Body of pancreas (tissue), 4 donors: ENCODE results near the gene NEGR1.

Experiments used
- POLR2A ChIP-seq, 3 donors: fragments of 450-650 bp; IDR thresholded peaks; one replicate each; pipeline ENCODE4 v1.6.1; 2016; ENCODE audit warnings: antibody characterized with exemption in 3 of 3, mild to moderate bottlenecking in 2 of 3
- TF ChIP-seq, protein P1 (sequence below), 7 experiments: fragments of 450-650 bp in 4 of 7; fragments of 200-600 bp in 3 of 7; sonication (generic) in 3 of 7; IDR thresholded peaks; one replicate each; pipeline ENCODE4 v1.5.1; 2016 to 2019; ENCODE audit warnings: antibody characterized with exemption in 7 of 7

DNA sequence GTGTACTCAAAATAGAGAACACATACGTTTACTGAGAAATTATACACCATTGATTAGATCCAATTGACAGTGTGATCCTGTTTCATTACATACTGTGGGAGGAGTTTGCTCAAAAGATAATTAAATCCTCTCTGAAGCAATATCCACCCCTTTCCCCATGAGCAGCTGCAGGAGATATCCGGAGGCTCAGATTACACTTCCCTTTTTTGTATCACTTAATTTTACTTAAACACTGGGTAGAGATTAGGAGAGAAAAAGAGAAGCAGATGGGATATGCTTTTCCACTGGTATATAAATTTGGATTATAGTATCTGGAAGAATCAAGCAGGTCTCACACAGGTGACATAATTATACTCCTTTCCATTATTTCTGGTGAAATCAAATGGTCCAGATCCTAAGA is 868.2 kb downstream of the NEGR1 start:
- TF ChIP-seq, protein P1, sequence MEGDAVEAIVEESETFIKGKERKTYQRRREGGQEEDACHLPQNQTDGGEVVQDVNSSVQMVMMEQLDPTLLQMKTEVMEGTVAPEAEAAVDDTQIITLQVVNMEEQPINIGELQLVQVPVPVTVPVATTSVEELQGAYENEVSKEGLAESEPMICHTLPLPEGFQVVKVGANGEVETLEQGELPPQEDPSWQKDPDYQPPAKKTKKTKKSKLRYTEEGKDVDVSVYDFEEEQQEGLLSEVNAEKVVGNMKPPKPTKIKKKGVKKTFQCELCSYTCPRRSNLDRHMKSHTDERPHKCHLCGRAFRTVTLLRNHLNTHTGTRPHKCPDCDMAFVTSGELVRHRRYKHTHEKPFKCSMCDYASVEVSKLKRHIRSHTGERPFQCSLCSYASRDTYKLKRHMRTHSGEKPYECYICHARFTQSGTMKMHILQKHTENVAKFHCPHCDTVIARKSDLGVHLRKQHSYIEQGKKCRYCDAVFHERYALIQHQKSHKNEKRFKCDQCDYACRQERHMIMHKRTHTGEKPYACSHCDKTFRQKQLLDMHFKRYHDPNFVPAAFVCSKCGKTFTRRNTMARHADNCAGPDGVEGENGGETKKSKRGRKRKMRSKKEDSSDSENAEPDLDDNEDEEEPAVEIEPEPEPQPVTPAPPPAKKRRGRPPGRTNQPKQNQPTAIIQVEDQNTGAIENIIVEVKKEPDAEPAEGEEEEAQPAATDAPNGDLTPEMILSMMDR (IDR thresholded peaks at IDR 0.05): no peak
- no peak for TF ChIP-seq POLR2A (IDR thresholded peaks at IDR 0.05)
